Measurements from ENCODE around the gene OTOG.

OTOG gene

GRCh38 chr11:17558025-17558780 is 11.1 kb downstream of the OTOG start:
- no peak for DNase-seq (ENCODE audit: extremely low spot score)
- ChIA-PET POLR2A (interaction anchor here (1.1 kb wide), 1 partner anchor 170 kb away, joined by 3 read pairs; the partner anchor contains the start of gene KCNJ11), CTCF (no interaction called here)
- TF ChIP-seq HDGF (IDR thresholded peaks at IDR 0.05; ENCODE audit: borderline replicate concordance) (no peak), NFRKB (IDR thresholded peaks at IDR 0.05) (no peak), FOXM1 (IDR thresholded peaks at IDR 0.05; ENCODE audit: borderline replicate concordance) (no peak), LEF1 (IDR thresholded peaks at IDR 0.05; ENCODE audit: borderline replicate concordance) (no peak), SUZ12 (IDR thresholded peaks at IDR 0.05) (no peak), TARDBP (IDR thresholded peaks at IDR 0.05) (no peak), ARNT (IDR thresholded peaks at IDR 0.05) (no peak), ZNF384 (IDR thresholded peaks at IDR 0.05) (no peak), FOXK2 (IDR thresholded peaks at IDR 0.05) (no peak), L3MBTL2 (conservative IDR thresholded peaks at IDR 0.05) (no peak), PKNOX1 (IDR thresholded peaks at IDR 0.05) (no peak), ELF4 (IDR thresholded peaks at IDR 0.05) (no peak), CTBP1 (IDR thresholded peaks at IDR 0.05; ENCODE audit: borderline replicate concordance) (no peak), SP1 (IDR thresholded peaks at IDR 0.05) (no peak), BHLHE40 (IDR thresholded peaks at IDR 0.05; ENCODE audit: borderline replicate concordance) (no peak), FOXA1 (IDR thresholded peaks at IDR 0.05) (no peak)

DNA sequence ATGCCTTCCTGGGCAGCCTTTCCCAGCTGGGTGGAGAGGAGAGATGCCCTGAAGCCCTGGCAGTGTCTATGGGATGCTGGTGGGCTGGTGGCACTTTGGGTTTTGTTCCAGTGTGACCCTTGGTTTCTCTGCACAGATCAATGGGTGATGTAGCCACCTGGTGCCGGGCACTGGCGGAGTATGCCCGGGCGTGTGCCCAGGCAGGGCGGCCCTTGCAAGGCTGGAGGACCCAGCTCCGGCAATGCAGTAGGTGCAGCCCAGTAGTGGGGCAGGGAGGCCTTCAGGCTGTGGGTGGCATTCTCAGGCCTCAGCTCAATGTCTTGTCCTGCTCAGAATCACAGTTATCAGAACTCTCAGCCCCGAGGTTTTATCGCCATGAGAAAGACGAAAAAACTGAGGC is 11.9 kb downstream of the OTOG start:
- CTCF ChIA-PET: no interaction called here
- TF ChIP-seq HDGF (IDR thresholded peaks at IDR 0.05; ENCODE audit: borderline replicate concordance): no peak
- TF ChIP-seq SUZ12 (IDR thresholded peaks at IDR 0.05): no peak
- no peak for TF ChIP-seq L3MBTL2 (conservative IDR thresholded peaks at IDR 0.05)
- TF ChIP-seq ELF4 (IDR thresholded peaks at IDR 0.05): no peak
- no peak for TF ChIP-seq FOXA1 (IDR thresholded peaks at IDR 0.05)
- no peak for TF ChIP-seq PKNOX1 (IDR thresholded peaks at IDR 0.05)
- TF ChIP-seq LEF1 (IDR thresholded peaks at IDR 0.05; ENCODE audit: borderline replicate concordance): no peak
- no peak for TF ChIP-seq SP1 (IDR thresholded peaks at IDR 0.05)
- no peak for TF ChIP-seq CTBP1 (IDR thresholded peaks at IDR 0.05; ENCODE audit: borderline replicate concordance)
- no peak for TF ChIP-seq ARNT (IDR thresholded peaks at IDR 0.05)
- no peak for TF ChIP-seq ZNF384 (IDR thresholded peaks at IDR 0.05)
- TF ChIP-seq TARDBP (IDR thresholded peaks at IDR 0.05): no peak
- DNase-seq (ENCODE audit: extremely low spot score): no peak
- POLR2A ChIA-PET: no interaction called here

DNA sequence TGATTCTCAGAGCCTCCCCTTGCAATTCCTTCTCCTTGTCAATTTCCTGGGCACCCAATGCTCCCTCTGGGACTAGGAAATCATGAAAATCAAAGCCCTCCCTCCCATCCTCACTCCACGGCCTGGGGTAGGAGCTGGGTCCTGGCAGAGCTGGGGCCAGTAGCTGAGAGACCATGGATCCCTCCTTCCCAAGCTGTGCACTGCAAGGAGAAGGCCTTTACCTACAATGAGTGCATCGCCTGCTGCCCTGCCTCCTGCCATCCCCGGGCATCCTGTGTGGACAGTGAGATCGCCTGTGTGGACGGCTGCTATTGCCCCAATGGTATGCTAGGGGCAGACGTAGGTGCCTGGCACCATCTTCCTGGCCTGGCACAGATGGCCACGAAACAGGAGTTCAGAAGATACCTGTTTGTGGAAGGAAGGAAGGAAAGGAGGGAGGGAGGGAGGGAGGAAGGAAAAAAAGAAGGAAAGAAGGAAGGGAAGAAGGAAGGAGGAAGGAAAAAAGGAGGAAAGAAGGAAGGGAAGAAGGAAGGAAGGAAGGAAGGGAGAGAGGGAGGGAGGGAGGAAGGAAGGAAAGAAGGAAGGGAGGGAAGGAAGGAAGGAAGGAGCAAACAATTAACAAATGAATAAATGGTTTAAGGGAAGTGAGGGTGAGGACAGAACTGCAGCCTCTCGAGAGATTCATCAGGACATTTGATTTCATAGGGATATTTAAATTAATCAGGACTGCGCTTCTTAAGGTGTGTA is 12.5 kb downstream of the OTOG start:
- ChIA-PET CTCF (no interaction called here), POLR2A (no interaction called here)
- DNase-seq (ENCODE audit: extremely low spot score): no peak
- TF ChIP-seq PKNOX1 (IDR thresholded peaks at IDR 0.05): no peak
- no peak for TF ChIP-seq L3MBTL2 (conservative IDR thresholded peaks at IDR 0.05)
- TF ChIP-seq FOXK2 (IDR thresholded peaks at IDR 0.05): no peak
- TF ChIP-seq CTBP1 (IDR thresholded peaks at IDR 0.05; ENCODE audit: borderline replicate concordance): no peak
- TF ChIP-seq SP1 (IDR thresholded peaks at IDR 0.05): no peak
- no peak for TF ChIP-seq TARDBP (IDR thresholded peaks at IDR 0.05)
- TF ChIP-seq NFRKB (IDR thresholded peaks at IDR 0.05): no peak
- TF ChIP-seq HDGF (IDR thresholded peaks at IDR 0.05; ENCODE audit: borderline replicate concordance): no peak
- no peak for TF ChIP-seq LEF1 (IDR thresholded peaks at IDR 0.05; ENCODE audit: borderline replicate concordance)
- no peak for TF ChIP-seq ELF4 (IDR thresholded peaks at IDR 0.05)
- no peak for TF ChIP-seq ARNT (IDR thresholded peaks at IDR 0.05)
- TF ChIP-seq FOXM1 (IDR thresholded peaks at IDR 0.05; ENCODE audit: borderline replicate concordance): no peak

- DNase-seq (ENCODE audit: extremely low spot score): no peak
- ChIA-PET CTCF (interaction anchor here (0.7 kb wide), 1 partner anchor 24 kb away, joined by 3 read pairs; no protein-coding TSS in a partner anchor), POLR2A (no interaction called here)
- TF ChIP-seq SUZ12 (IDR thresholded peaks at IDR 0.05) (no peak), CTBP1 (IDR thresholded peaks at IDR 0.05; ENCODE audit: borderline replicate concordance) (no peak), BHLHE40 (IDR thresholded peaks at IDR 0.05; ENCODE audit: borderline replicate concordance) (no peak), ZNF384 (IDR thresholded peaks at IDR 0.05) (no peak), HDGF (IDR thresholded peaks at IDR 0.05; ENCODE audit: borderline replicate concordance) (no peak), FOXK2 (IDR thresholded peaks at IDR 0.05) (no peak)
These were observed 13.4 kb downstream of the OTOG start for GRCh38 chr11:17560281-17561110.

DNA sequence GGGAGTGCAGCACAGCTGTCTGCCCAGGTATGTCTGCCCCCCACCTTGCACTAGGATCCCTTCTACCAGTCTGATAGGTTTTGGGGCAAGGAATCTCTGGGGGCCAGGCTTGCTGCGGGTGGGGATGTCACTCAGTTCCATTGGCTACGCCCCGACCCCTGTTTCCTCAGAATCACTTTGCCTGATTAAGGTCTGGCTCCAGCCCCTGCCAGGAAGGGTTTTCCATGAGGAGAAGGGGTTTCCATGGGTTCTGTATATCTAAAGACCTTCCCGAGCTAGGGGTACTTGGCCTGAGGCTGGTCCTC is 14.0 kb downstream of the OTOG start:
- ChIA-PET CTCF (no interaction called here), POLR2A (no interaction called here)
- no peak for DNase-seq (ENCODE audit: extremely low spot score)
- TF ChIP-seq FOXA1 (IDR thresholded peaks at IDR 0.05) (no peak), FOXK2 (IDR thresholded peaks at IDR 0.05) (no peak), ZNF384 (IDR thresholded peaks at IDR 0.05) (no peak), PKNOX1 (IDR thresholded peaks at IDR 0.05) (no peak), SUZ12 (IDR thresholded peaks at IDR 0.05) (no peak)

Measured in HEK293T (cell line).